HEK293 (cell line): Measurements from ENCODE around the gene DNMT3L.

Experiments
- CTCF ChIA-PET: fragments of 350-600 bp; formaldehyde crosslinking; extraction: SDS; loops from one replicate; lab custom pipeline; 2021; ENCODE audit warnings: antibody characterized with exemption; lab: Yijun Ruan, JAX
- POLR2A ChIA-PET: fragments of 300-600 bp; formaldehyde crosslinking; extraction: SDS; loops from one replicate; lab custom pipeline; 2020; ENCODE audit warnings: antibody characterized with exemption, inconsistent platforms; lab: Yijun Ruan, JAX
- H3K27ac ChIP-seq: fragments of 200-500 bp; sonication (Bioruptor generic); 2 replicates; pipeline ENCODE4 v1.5.1; 2014; ENCODE audit warnings: low read depth, low read length, control low read depth, inconsistent platforms; ENCODE audit errors: extremely low read depth
- H3K36me3 ChIP-seq, 2 experiments: fragments of 200-500 bp in 1 of 2; sonication (Bioruptor generic) in 1 of 2; 1 replicate in 1 of 2; 2 replicates in 1 of 2; pipeline ENCODE4 v1.5.1; 2014 to 2017; ENCODE audit warnings: inconsistent platforms in 2 of 2, low read length in 2 of 2; ENCODE audit not compliant: control insufficient read depth in 2 of 2, insufficient read depth in 1 of 2
- H3K4me1 ChIP-seq: fragments of 200-500 bp; sonication (Bioruptor generic); 2 replicates; pipeline ENCODE4 v1.5.1; 2014; ENCODE audit warnings: mild to moderate bottlenecking, low read length, inconsistent platforms; ENCODE audit not compliant: control insufficient read depth, insufficient read depth
- H3K4me3 ChIP-seq: 2 replicates; pipeline ENCODE4 v1.5.1; 2011; ENCODE audit warnings: low read depth, mild to moderate bottlenecking, control low read depth, low read length, moderate library complexity
- H3K9me3 ChIP-seq: fragments of 200-500 bp; sonication (Bioruptor generic); 2 replicates; pipeline ENCODE4 v1.5.1; 2014; ENCODE audit warnings: low read depth, low read length, inconsistent platforms; ENCODE audit not compliant: control insufficient read depth, insufficient read depth
- EGR2 ChIP-seq: fragments of 450-650 bp; formaldehyde crosslinking; IDR thresholded peaks from 2 replicates; pipeline ENCODE4 v1.5.1; 2016; ENCODE audit warnings: low read depth, missing biosample characterization, missing genetic modification characterization
- KLF1 ChIP-seq: fragments of 450-650 bp; formaldehyde crosslinking; IDR thresholded peaks from 2 replicates; pipeline ENCODE4 v1.5.1; 2016; ENCODE audit warnings: missing biosample characterization, missing genetic modification characterization
- YY2 ChIP-seq: fragments of 450-650 bp; formaldehyde crosslinking; IDR thresholded peaks from 2 replicates; pipeline ENCODE4 v1.5.1; 2016; ENCODE audit warnings: missing biosample characterization, missing genetic modification characterization
- ZBTB1 ChIP-seq: fragments of 450-650 bp; formaldehyde crosslinking; IDR thresholded peaks from 2 replicates; pipeline ENCODE4 v1.5.1; 2016; ENCODE audit warnings: missing biosample characterization, missing genetic modification characterization
- ZNF274 ChIP-seq, 2 experiments: fragments of 200-500 bp in 1 of 2; fragments of 450-650 bp in 1 of 2; sonication (Bioruptor generic) in 1 of 2; formaldehyde crosslinking in 1 of 2; IDR thresholded peaks; 2 replicates each; pipeline versions ENCODE4 v1.5.1 to v1.6.1; 2014 to 2016; ENCODE audit warnings: borderline replicate concordance in 1 of 2, inconsistent platforms in 1 of 2, low read length in 1 of 2, missing biosample characterization in 1 of 2, missing genetic modification characterization in 1 of 2
- ZNF600 ChIP-seq: fragments of 450-650 bp; formaldehyde crosslinking; IDR thresholded peaks from 2 replicates; pipeline ENCODE4 v1.5.1; 2016; ENCODE audit warnings: missing biosample characterization, missing genetic modification characterization
- ZNF626 ChIP-seq: fragments of 450-650 bp; sonication (Bioruptor Pico); formaldehyde crosslinking; IDR thresholded peaks from 2 replicates; pipeline ENCODE4 v1.5.1; 2018; ENCODE audit warnings: missing biosample characterization, missing genetic modification characterization, inconsistent platforms
- TF ChIP-seq, protein P1 (sequence below): fragments of 450-650 bp; formaldehyde crosslinking; IDR thresholded peaks from 2 replicates; pipeline ENCODE4 v1.5.1; 2017; ENCODE audit warnings: missing biosample characterization, missing genetic modification characterization
- TF ChIP-seq, protein P2 (sequence below): fragments of 450-650 bp; formaldehyde crosslinking; IDR thresholded peaks from 2 replicates; pipeline ENCODE4 v1.5.1; 2016; ENCODE audit warnings: missing biosample characterization, missing genetic modification characterization, borderline replicate concordance
- TF ChIP-seq, protein P3 (sequence below): fragments of 450-650 bp; formaldehyde crosslinking; IDR thresholded peaks from 2 replicates; pipeline ENCODE4 v1.5.1; 2016; ENCODE audit warnings: missing biosample characterization, missing genetic modification characterization

The DNMT3L gene

DNA sequence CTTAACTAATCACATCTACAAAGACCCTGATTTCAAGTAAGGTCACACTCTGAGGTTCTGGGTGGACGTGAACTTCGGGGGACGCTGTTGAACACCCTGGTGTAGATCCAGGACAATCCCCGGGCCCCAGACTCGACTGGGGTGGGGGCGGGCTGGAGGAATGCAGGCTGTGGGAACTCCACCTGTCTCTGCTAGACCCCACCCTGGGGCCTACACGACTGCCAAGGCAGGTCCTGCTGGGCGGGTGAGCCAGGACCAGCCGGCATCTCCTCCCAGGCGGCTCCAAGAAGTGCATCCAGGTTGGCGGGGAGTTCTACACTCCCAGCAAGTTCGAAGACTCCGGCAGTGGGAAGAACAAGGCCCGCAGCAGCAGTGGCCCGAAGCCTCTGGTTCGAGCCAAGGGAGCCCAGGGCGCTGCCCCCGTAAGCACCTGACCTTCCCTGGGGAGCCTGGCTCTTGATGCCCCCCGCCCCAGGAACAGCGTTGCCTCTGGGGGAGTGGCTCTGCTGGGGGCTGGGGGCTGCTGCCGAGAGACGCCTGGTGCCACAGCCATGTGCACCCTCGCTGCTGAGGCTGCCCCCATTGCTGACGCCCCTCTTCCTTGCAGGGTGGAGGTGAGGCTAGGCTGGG, 27.8 kb upstream of the DNMT3L start (continued):
- TF ChIP-seq ZBTB1 (tag by site-specific recombination) (no peak), YY2 (tag by site-specific recombination) (no peak), EGR2 (tag by site-specific recombination) (peak; percentile 23; the same call in 1 of the 2 replicates), ZNF626 (tag by site-specific recombination) (no peak), ZNF274 (IDR thresholded peaks at IDR 0.05; ENCODE audit: low read length) (no peak), ZNF274 (tag by site-specific recombination; IDR thresholded peaks at IDR 0.05; ENCODE audit: borderline replicate concordance) (no peak), KLF1 (tag by site-specific recombination) (peak; percentile 91)
- TF ChIP-seq, protein P1, sequence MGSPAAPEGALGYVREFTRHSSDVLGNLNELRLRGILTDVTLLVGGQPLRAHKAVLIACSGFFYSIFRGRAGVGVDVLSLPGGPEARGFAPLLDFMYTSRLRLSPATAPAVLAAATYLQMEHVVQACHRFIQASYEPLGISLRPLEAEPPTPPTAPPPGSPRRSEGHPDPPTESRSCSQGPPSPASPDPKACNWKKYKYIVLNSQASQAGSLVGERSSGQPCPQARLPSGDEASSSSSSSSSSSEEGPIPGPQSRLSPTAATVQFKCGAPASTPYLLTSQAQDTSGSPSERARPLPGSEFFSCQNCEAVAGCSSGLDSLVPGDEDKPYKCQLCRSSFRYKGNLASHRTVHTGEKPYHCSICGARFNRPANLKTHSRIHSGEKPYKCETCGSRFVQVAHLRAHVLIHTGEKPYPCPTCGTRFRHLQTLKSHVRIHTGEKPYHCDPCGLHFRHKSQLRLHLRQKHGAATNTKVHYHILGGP (tag by site-specific recombination) = no peak
- TF ChIP-seq, protein P2, sequence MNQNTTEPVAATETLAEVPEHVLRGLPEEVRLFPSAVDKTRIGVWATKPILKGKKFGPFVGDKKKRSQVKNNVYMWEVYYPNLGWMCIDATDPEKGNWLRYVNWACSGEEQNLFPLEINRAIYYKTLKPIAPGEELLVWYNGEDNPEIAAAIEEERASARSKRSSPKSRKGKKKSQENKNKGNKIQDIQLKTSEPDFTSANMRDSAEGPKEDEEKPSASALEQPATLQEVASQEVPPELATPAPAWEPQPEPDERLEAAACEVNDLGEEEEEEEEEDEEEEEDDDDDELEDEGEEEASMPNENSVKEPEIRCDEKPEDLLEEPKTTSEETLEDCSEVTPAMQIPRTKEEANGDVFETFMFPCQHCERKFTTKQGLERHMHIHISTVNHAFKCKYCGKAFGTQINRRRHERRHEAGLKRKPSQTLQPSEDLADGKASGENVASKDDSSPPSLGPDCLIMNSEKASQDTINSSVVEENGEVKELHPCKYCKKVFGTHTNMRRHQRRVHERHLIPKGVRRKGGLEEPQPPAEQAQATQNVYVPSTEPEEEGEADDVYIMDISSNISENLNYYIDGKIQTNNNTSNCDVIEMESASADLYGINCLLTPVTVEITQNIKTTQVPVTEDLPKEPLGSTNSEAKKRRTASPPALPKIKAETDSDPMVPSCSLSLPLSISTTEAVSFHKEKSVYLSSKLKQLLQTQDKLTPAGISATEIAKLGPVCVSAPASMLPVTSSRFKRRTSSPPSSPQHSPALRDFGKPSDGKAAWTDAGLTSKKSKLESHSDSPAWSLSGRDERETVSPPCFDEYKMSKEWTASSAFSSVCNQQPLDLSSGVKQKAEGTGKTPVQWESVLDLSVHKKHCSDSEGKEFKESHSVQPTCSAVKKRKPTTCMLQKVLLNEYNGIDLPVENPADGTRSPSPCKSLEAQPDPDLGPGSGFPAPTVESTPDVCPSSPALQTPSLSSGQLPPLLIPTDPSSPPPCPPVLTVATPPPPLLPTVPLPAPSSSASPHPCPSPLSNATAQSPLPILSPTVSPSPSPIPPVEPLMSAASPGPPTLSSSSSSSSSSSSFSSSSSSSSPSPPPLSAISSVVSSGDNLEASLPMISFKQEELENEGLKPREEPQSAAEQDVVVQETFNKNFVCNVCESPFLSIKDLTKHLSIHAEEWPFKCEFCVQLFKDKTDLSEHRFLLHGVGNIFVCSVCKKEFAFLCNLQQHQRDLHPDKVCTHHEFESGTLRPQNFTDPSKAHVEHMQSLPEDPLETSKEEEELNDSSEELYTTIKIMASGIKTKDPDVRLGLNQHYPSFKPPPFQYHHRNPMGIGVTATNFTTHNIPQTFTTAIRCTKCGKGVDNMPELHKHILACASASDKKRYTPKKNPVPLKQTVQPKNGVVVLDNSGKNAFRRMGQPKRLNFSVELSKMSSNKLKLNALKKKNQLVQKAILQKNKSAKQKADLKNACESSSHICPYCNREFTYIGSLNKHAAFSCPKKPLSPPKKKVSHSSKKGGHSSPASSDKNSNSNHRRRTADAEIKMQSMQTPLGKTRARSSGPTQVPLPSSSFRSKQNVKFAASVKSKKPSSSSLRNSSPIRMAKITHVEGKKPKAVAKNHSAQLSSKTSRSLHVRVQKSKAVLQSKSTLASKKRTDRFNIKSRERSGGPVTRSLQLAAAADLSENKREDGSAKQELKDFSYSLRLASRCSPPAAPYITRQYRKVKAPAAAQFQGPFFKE (tag by site-specific recombination) = no peak

DNA sequence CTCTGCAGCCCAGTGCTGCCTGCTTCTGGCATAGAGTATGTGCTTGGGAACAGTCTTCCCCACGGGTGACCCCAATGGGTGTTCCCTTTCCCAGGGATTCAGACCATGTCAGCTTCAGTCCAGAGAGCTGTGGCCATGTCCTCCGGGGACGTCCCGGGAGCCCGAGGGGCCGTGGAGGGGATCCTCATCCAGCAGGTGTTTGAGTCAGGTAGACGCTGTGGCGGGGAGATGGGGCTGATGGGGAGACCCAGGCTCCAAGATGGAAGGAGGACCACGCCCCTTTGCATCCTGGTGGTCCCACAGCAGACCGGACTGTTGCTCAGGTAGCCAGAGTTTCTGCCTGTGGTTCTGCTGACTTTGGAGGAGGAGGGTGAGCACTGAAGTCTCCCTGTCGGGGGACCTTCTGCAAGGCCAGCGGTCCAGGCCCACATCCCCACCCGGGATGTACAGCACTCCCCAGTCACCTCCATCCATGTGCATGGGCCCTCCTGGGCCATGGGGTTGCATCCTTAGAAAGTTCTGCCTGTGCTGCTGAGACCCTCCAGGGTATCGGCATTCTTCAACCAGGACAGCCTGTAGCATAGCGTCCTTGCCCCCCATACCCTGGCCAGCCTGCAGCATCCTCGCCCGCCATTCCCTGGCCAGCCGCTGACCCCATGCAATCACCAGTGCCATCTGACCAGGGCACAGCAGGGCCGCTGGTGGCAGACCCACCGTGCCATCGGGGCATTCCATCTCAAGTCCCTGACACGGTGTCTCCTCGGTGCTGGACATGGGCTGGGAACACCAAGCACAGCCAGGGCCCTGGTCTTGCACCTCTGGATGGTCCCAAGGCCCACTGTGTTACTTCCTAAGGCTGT, 26.8 kb upstream of the DNMT3L start:
- Histone ChIP-seq H3K4me1 (no peaks in the 10 kb centered on the region), H3K4me3 (no peak overlapping the region), H3K36me3 (no peaks in the 10 kb centered on the region), H3K27ac (no peak overlapping the region), H3K9me3 (no peaks in the 10 kb centered on the region)
- TF ChIP-seq, protein P3, sequence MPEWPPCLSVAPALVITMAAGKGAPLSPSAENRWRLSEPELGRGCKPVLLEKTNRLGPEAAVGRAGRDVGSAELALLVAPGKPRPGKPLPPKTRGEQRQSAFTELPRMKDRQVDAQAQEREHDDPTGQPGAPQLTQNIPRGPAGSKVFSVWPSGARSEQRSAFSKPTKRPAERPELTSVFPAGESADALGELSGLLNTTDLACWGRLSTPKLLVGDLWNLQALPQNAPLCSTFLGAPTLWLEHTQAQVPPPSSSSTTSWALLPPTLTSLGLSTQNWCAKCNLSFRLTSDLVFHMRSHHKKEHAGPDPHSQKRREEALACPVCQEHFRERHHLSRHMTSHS = no peak
- peak; percentile 45; the same call in 1 of the 2 replicates for TF ChIP-seq ZNF600 (tag by site-specific recombination)
- ChIA-PET CTCF (interaction anchor here (1.8 to 1.9 kb wide), 2 partner anchors 8 to 9 kb away, joined by 4 to 14 read pairs; no protein-coding TSS in a partner anchor), POLR2A (no interaction called here)
